ENCODE measurements around the gene WDR76.

DNA sequence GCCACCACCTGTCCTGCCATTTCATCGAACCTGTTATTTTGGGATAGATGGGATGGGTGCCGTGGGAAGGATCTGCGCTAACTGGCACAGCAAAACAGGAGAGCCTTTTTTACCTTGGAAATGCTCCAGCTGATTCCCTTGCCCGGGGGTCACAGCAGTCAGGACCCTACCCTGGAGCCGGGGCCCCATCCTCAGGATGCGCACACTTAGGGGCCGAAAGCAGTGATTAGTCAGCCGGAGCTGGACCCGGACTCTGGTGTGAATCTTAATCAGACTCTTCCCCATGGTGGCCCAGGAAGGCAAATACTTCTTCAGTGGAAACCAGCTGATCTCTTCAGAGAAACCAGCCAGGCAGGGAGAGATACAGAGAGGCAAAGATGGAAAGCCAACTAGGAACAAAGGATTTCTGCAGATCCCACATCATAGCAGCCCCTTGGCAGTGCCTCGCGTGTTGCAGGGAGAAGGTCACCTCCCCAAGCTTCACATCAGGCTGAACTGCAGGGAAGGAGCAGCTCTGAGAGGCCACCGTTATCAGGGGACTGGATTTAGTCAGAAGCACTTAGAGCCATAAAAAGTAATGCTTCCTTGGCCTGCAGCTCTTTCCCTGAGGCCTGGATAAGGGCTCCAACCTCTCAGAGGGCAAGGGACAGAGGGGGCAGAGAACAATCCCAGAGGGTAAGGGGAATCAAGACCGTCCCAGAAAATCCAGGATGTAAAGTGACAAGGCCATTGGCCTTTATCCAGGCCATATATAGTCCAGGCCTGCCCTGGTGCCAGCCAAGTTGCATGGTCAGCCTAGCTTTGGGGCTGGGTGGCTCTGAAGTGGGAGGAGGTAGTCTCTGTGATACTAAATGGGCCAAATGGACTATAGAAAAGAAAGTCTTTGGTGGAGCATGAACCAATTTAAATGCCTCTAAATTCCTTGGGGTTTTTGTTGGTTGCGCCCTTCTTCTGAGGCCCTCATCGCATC is 52.9 kb downstream of the WDR76 start:
- TF ChIP-seq POLR2AphosphoS5 (IDR thresholded peaks at IDR 0.05) (no peak), EP300 (IDR thresholded peaks at IDR 0.05) (no peak), POLR2A (IDR thresholded peaks at IDR 0.05) (no peak)
- TF ChIP-seq, protein P1, sequence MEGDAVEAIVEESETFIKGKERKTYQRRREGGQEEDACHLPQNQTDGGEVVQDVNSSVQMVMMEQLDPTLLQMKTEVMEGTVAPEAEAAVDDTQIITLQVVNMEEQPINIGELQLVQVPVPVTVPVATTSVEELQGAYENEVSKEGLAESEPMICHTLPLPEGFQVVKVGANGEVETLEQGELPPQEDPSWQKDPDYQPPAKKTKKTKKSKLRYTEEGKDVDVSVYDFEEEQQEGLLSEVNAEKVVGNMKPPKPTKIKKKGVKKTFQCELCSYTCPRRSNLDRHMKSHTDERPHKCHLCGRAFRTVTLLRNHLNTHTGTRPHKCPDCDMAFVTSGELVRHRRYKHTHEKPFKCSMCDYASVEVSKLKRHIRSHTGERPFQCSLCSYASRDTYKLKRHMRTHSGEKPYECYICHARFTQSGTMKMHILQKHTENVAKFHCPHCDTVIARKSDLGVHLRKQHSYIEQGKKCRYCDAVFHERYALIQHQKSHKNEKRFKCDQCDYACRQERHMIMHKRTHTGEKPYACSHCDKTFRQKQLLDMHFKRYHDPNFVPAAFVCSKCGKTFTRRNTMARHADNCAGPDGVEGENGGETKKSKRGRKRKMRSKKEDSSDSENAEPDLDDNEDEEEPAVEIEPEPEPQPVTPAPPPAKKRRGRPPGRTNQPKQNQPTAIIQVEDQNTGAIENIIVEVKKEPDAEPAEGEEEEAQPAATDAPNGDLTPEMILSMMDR (IDR thresholded peaks at IDR 0.05): no peak

All from sigmoid colon (tissue), 4 donors.